ENCODE measurements around the gene ZNF181. TPM values are rescaled to one million over a fixed set of nuclear protein-coding genes. Genes with fewer than 3 reads are reported as not detected.

The ZNF181 gene
- total and polyA plus RNA-seq, 8 donors, result 5.3 to 12.1 (median 7.5) TPM

GRCh38 chr19:34690372-34690771 lies 43.7 kb upstream of the ZNF181 start:
- Histone ChIP-seq H3K9me3 (no peaks in the 10 kb centered on the region), H3K4me3 (no peak overlapping the region), H3K27me3 (no peaks in the 10 kb centered on the region), H3K27ac (no peak overlapping the region), H3K36me3 (no peaks in the 10 kb centered on the region), H3K4me1 (peaks cover 7 to 13% (median 12%) of the 10 kb centered on the region in 3 donors)
- FAIRE-seq, result no peak
- intact Hi-C loops (cut with DNase I), result no loop called here
- 90 to 96% methylated on average over 3 of the region's 3 CpGs for whole genome bisulfite sequencing, 2 donors
- ATAC-seq, result no peak
- no peak for TF ChIP-seq CTCF (IDR thresholded peaks at IDR 0.05)
- no peak for DNase-seq

GRCh38 chr19:34692549-34692948 lies 41.5 kb upstream of the ZNF181 start:
- Histone ChIP-seq H3K36me3 (no peaks in the 10 kb centered on the region), H3K4me3 (no peak overlapping the region), H3K27me3 (no peaks in the 10 kb centered on the region), H3K27ac (no peak overlapping the region), H3K4me1 (peaks cover 7 to 12% (median 12%) of the 10 kb centered on the region in 3 donors), H3K9me3 (no peaks in the 10 kb centered on the region)
- no peak for DNase-seq
- FAIRE-seq, result no peak
- intact Hi-C loops (cut with DNase I), result no loop called here
- peak; percentile 27 to 63 (median 44) for ATAC-seq
- 46% methylated on average over 2 of the region's 2 CpGs for WGBS, 2 donors
- no peak for TF ChIP-seq CTCF (IDR thresholded peaks at IDR 0.05)

GRCh38 chr19:34707661-34708060 lies 26.4 kb upstream of the ZNF181 start:
- FAIRE-seq (no peak), DNase-seq (peak in 5 of 6 donors; percentile 69 to 80 (median 77)), ATAC-seq (peak; percentile 84 to 95 (median 92))
- Histone ChIP-seq H3K36me3 (no peaks in the 10 kb centered on the region), H3K4me1 (peaks cover 0 to 3% (median 0%) of the 10 kb centered on the region in 3 donors), H3K27me3 (no peaks in the 10 kb centered on the region), H3K4me3 (no peak overlapping the region), H3K9me3 (no peaks in the 10 kb centered on the region), H3K27ac (no peak overlapping the region)
- 24 to 30% methylated on average over 2 of the region's 2 CpGs for WGBS, 2 donors
- no peak for TF ChIP-seq CTCF (IDR thresholded peaks at IDR 0.05)
- intact Hi-C loops (cut with DNase I), result no loop called here

GRCh38 chr19:34711890-34712289 lies 22.2 kb upstream of the ZNF181 start:
- DNase-seq, result no peak
- H3K27me3 ChIP-seq, result no peaks in the 10 kb centered on the region
- no peak for ATAC-seq
- no peaks in the 10 kb centered on the region for H3K36me3 ChIP-seq
- no peaks in the 10 kb centered on the region for H3K9me3 ChIP-seq
- WGBS, 2 donors, result 69 to 71% methylated on average over 6 of the region's 6 CpGs
- intact Hi-C loops (cut with DNase I), result loop anchor here (5.0 to 10.0 kb wide), 5 partner anchors 67 to 217 kb away; no protein-coding TSS in a partner anchor
- no peak overlapping the region for H3K4me3 ChIP-seq
- no peak overlapping the region for H3K27ac ChIP-seq
- peaks cover 0 to 3% (median 0%) of the 10 kb centered on the region in 3 donors for H3K4me1 ChIP-seq
- TF ChIP-seq CTCF (IDR thresholded peaks at IDR 0.05), result no peak
- FAIRE-seq, result no peak

- no peaks in the 10 kb centered on the region for H3K9me3 ChIP-seq
- no peak overlapping the region for H3K27ac ChIP-seq
- H3K4me1 ChIP-seq, result peaks cover 0 to 3% (median 0%) of the 10 kb centered on the region in 3 donors
- DNase-seq (peak in 3 of 6 donors; percentile 48 to 72 (median 50)), ATAC-seq (peak; percentile 77 to 91 (median 90)), FAIRE-seq (peak; percentile 69)
- intact Hi-C loops (cut with DNase I), result loop anchor here (5.0 to 10.0 kb wide), 5 partner anchors 68 to 218 kb away; no protein-coding TSS in a partner anchor
- TF ChIP-seq CTCF (IDR thresholded peaks at IDR 0.05), result peak; percentile 61 to 86 (median 77)
- WGBS, 2 donors, result 34 to 35% methylated on average over 11 of the region's 11 CpGs
- H3K27me3 ChIP-seq, result no peaks in the 10 kb centered on the region
- no peak overlapping the region for H3K4me3 ChIP-seq
- no peaks in the 10 kb centered on the region for H3K36me3 ChIP-seq
Observed at GRCh38 chr19:34712395-34713261, 21.4 kb upstream of the ZNF181 start.

All from pancreas (tissue), 10 donors.